ENCODE results near the gene GABRA5. TPM values are rescaled to one million over a fixed set of nuclear protein-coding genes. Genes with fewer than 3 reads are reported as not detected.
"Not testable (repeated sequence)": the region's sequence is repeated elsewhere in the genome, so short reads cannot be mapped to it uniquely, and the experiment has no call there.

GABRA5 gene
- not detected in 2 replicates for total RNA-seq

- DNase-seq (ENCODE audit: low read depth, low spot score) = no peak
Measured at GRCh38 chr15:26866298-26867199, at the start of gene GABRA5. Gene GABRA5 (plus strand): TSS chr15:26867062. CDS start chr15:26869249, 2,187 bp downstream.

- not testable (repeated sequence) for DNase-seq (ENCODE audit: low read depth, low spot score)
Measured at GRCh38 chr15:26831191-26831590, 35.7 kb upstream of the GABRA5 start.

GRCh38 chr15:26831951-26832350 is 34.9 kb upstream of the GABRA5 start:
- DNase-seq (ENCODE audit: low read depth, low spot score) = no peak

- DNase-seq (ENCODE audit: low read depth, low spot score) = no peak
Measured at GRCh38 chr15:26838742-26839460, 28.0 kb upstream of the GABRA5 start.

GRCh38 chr15:26841514-26841913 is 25.3 kb upstream of the GABRA5 start:
- no peak for DNase-seq (ENCODE audit: low read depth, low spot score)

- DNase-seq (ENCODE audit: low read depth, low spot score) = no peak
Measured at GRCh38 chr15:26841941-26842340, 24.9 kb upstream of the GABRA5 start.

GRCh38 chr15:26842391-26842790 is 24.5 kb upstream of the GABRA5 start:
- no peak for DNase-seq (ENCODE audit: low read depth, low spot score)

- DNase-seq (ENCODE audit: low read depth, low spot score) = no peak
Measured at GRCh38 chr15:26844901-26845300, 22.0 kb upstream of the GABRA5 start.

- no peak for DNase-seq (ENCODE audit: low read depth, low spot score)
Measured at GRCh38 chr15:26848498-26848897, 18.4 kb upstream of the GABRA5 start.

GRCh38 chr15:26850161-26850560 is 16.7 kb upstream of the GABRA5 start:
- DNase-seq (ENCODE audit: low read depth, low spot score) = no peak

GRCh38 chr15:26852980-26853379 is 13.9 kb upstream of the GABRA5 start:
- no peak for DNase-seq (ENCODE audit: low read depth, low spot score)

GRCh38 chr15:26854435-26854834 is 12.4 kb upstream of the GABRA5 start:
- DNase-seq (ENCODE audit: low read depth, low spot score) = no peak

- DNase-seq (ENCODE audit: low read depth, low spot score) = no peak
Measured at GRCh38 chr15:26864664-26865191, 2.1 kb upstream of the GABRA5 start.

- DNase-seq (ENCODE audit: low read depth, low spot score) = no peak
Measured at GRCh38 chr15:26867200-26868007, 542 bp downstream of the GABRA5 start.

GRCh38 chr15:26868029-26868685 is 1.3 kb downstream of the GABRA5 start:
- DNase-seq (ENCODE audit: low read depth, low spot score) = no peak

GRCh38 chr15:26869628-26870027 is 2.8 kb downstream of the GABRA5 start:
- DNase-seq (ENCODE audit: low read depth, low spot score) = no peak

GRCh38 chr15:26870346-26870745 is 3.5 kb downstream of the GABRA5 start:
- no peak for DNase-seq (ENCODE audit: low read depth, low spot score)

GRCh38 chr15:26872206-26872605 is 5.3 kb downstream of the GABRA5 start:
- DNase-seq (ENCODE audit: low read depth, low spot score) = no peak

- no peak for DNase-seq (ENCODE audit: low read depth, low spot score)
Measured at GRCh38 chr15:26873846-26874245, 7.0 kb downstream of the GABRA5 start.

- no peak for DNase-seq (ENCODE audit: low read depth, low spot score)
Measured at GRCh38 chr15:26874774-26875475, 8.1 kb downstream of the GABRA5 start.

Measured in pulmonary artery endothelial cell (primary cell).